ENCODE data around the gene GRIN3A.

- TF ChIP-seq POLR2A (IDR thresholded peaks at IDR 0.05): no peak
- TF ChIP-seq, protein P1, sequence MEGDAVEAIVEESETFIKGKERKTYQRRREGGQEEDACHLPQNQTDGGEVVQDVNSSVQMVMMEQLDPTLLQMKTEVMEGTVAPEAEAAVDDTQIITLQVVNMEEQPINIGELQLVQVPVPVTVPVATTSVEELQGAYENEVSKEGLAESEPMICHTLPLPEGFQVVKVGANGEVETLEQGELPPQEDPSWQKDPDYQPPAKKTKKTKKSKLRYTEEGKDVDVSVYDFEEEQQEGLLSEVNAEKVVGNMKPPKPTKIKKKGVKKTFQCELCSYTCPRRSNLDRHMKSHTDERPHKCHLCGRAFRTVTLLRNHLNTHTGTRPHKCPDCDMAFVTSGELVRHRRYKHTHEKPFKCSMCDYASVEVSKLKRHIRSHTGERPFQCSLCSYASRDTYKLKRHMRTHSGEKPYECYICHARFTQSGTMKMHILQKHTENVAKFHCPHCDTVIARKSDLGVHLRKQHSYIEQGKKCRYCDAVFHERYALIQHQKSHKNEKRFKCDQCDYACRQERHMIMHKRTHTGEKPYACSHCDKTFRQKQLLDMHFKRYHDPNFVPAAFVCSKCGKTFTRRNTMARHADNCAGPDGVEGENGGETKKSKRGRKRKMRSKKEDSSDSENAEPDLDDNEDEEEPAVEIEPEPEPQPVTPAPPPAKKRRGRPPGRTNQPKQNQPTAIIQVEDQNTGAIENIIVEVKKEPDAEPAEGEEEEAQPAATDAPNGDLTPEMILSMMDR (IDR thresholded peaks at IDR 0.05): no peak
These were observed 155.9 kb downstream of the GRIN3A start for GRCh38 chr9:101582553-101582952.
